Measurements from ENCODE around the gene ASIC2. TPM values are rescaled to one million over a fixed set of nuclear protein-coding genes. Genes with fewer than 3 reads are reported as not detected.
"Not testable (repeated sequence)": the region's sequence is repeated elsewhere in the genome, so short reads cannot be mapped to it uniquely, and the experiment has no call there.

ASIC2 gene
- total and polyA plus RNA-seq, 2 donors (not counting 3 experiments of a cell fraction or from before 2014, with no cell fraction given): not detected

DNA sequence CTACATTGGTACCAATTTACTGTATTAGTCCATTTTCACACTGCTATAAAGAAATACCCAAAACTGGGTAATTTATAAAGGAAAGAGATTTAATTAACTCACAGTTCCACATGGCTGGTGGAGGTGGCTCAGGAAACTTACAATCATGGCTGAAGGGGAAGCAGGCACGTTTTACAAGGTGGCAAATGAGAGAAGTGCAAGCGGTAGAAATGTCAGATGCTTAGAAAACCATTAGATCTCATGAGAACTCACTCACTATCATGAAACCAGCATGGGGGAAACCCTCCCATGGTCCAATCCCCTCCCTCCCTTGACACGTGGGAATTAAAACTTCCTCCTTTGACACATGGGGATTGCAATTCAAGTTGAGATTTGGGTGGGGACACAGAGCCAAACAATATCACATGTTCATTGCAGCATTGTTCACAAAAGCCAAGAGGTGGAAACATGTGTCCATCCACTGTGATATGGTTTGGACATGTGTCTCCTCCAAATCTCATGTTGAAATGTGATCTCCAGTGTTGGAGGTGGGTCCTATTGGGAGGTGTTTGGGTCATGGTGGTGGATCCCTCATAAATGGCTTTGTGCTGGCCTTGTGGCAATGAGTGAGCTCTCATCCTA is 304.5 kb downstream of the ASIC2 start:
- Histone ChIP-seq H3K27me3 (ENCODE audit: control insufficient read depth in 2 of 2, insufficient read depth in 2 of 2, low read length in 2 of 2) (no peaks in the 10 kb centered on the region), H3K9me1 (replicated peaks; ENCODE audit: control insufficient read depth, extremely low read depth, insufficient read depth, low read length) (no peaks in the 10 kb centered on the region), H4K20me1 (replicated peaks; ENCODE audit: control insufficient read depth, extremely low read depth, insufficient read depth, low read length) (no peaks in the 10 kb centered on the region), H3K4me1 (ENCODE audit: control insufficient read depth, extremely low read depth, insufficient read depth, low read length) (no peaks in the 10 kb centered on the region), H3K27ac (ENCODE audit: insufficient read depth, low read depth, low read length) (no peak overlapping the region), H3K9ac (replicated peaks; ENCODE audit: extremely low read depth, insufficient read depth, low read length) (no peak overlapping the region), H3K79me2 (ENCODE audit: control insufficient read depth, insufficient read depth, low read length) (no peaks in the 10 kb centered on the region), H3K36me3 (ENCODE audit: control insufficient read depth in 2 of 2, extremely low read depth in 1 of 2, insufficient read depth in 2 of 2, low read length in 2 of 2) (no peaks in the 10 kb centered on the region), H3K4me2 (ENCODE audit: insufficient read depth, low read length) (no peak overlapping the region), H2AFZ (ENCODE audit: low read depth, low read length) (no peak overlapping the region), H3K9me3 (replicated peaks; ENCODE audit: control insufficient read depth, insufficient read depth, low read length) (no peaks in the 10 kb centered on the region), H3K4me3 (replicated peaks in 1 of 3; ENCODE audit: insufficient read depth in 1 of 3, low read depth in 1 of 3, low read length in 3 of 3) (no peak overlapping the region)
- ChIA-PET CTCF (interaction anchor here (2.4 kb wide), 1 partner anchor 10 kb away, joined by 10 read pairs; no protein-coding TSS in a partner anchor), POLR2A (no interaction called here)
- FAIRE-seq (no peak), DNase-seq (ENCODE audit: low read depth, low spot score) (no peak)
- TF ChIP-seq MYC (IDR thresholded peaks at IDR 0.05; ENCODE audit: low read depth, low read length) (no peak), EZH2 (IDR thresholded peaks at IDR 0.05; ENCODE audit: borderline replicate concordance, low read depth, low read length, severe bottlenecking) (no peak), POLR2A (IDR thresholded peaks at IDR 0.05; ENCODE audit: low read depth, low read length) (no peak), JUN (IDR thresholded peaks at IDR 0.05; ENCODE audit: borderline replicate concordance, insufficient read depth, insufficient read length, low read depth) (no peak), FOS (IDR thresholded peaks at IDR 0.05; ENCODE audit: borderline replicate concordance, insufficient read depth, low read length) (no peak), GATA2 (IDR thresholded peaks at IDR 0.05; ENCODE audit: insufficient read depth, insufficient read length, low read depth, low read length) (no peak), POLR2AphosphoS5 (IDR thresholded peaks at IDR 0.05; ENCODE audit: insufficient read depth, low read depth, low read length) (no peak)
- TF ChIP-seq, protein P1, sequence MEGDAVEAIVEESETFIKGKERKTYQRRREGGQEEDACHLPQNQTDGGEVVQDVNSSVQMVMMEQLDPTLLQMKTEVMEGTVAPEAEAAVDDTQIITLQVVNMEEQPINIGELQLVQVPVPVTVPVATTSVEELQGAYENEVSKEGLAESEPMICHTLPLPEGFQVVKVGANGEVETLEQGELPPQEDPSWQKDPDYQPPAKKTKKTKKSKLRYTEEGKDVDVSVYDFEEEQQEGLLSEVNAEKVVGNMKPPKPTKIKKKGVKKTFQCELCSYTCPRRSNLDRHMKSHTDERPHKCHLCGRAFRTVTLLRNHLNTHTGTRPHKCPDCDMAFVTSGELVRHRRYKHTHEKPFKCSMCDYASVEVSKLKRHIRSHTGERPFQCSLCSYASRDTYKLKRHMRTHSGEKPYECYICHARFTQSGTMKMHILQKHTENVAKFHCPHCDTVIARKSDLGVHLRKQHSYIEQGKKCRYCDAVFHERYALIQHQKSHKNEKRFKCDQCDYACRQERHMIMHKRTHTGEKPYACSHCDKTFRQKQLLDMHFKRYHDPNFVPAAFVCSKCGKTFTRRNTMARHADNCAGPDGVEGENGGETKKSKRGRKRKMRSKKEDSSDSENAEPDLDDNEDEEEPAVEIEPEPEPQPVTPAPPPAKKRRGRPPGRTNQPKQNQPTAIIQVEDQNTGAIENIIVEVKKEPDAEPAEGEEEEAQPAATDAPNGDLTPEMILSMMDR (IDR thresholded peaks at IDR 0.05; ENCODE audit: extremely low read depth in 1 of 2, insufficient read depth in 1 of 2, low read depth in 1 of 2, low read length in 2 of 2): no peak
- TF ChIP-seq, protein P2, sequence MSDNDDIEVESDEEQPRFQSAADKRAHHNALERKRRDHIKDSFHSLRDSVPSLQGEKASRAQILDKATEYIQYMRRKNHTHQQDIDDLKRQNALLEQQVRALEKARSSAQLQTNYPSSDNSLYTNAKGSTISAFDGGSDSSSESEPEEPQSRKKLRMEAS (IDR thresholded peaks at IDR 0.05; ENCODE audit: insufficient read depth, insufficient read length): no peak
- no TSS peak for BruUV-seq (replicated peaks)
- dilution Hi-C loops (cut with MboI; ENCODE audit: extremely low pct_ligation_motif_present, low sequenced_read_pairs) (no loop called here), intact Hi-C loops (cut with micrococcal nuclease) (no loop called here)

DNA sequence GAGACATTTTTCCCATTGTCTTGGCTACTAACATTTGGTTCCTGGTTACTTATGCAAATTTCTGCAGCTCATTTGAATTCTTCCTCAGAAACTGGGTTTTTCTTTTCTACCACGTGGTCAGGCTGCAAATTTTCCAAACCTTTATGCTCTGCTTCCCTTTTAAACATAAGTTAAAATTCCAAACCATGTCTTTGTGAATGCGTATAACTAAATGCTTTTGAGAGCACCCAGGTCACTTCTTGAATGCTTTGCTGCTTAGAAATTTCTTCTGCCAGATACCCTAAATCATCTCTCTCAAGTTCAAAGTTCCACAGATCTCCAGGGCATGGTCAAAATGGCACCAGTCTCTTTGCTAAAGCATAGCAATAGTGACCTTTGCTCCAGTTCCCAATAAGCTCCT is 305.2 kb downstream of the ASIC2 start:
- POLR2A ChIA-PET: interaction anchor here (0.7 kb wide), 1 partner anchor 40 kb away, joined by 3 read pairs; no protein-coding TSS in a partner anchor
- CTCF ChIA-PET; intact Hi-C loops (cut with micrococcal nuclease): not testable (repeated sequence)

DNA sequence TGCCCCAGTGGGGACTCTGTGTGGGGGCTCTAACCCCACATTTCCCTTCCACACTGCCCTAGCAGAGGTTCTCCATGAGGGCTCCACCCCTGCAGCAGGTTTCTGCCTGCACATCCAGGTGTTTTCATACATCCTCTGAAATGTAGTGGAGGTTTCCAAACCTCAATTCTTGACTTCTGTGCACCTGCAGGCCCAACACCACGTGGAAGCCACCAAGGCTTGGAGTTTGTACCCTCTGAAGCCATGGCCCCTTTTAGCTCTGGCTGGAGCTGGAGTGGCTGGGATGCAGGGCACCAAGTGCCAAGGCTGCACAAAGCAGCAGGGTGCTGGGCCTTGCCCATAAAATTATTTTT is 305.7 kb downstream of the ASIC2 start:
- not testable (repeated sequence) for H4K20me1 ChIP-seq (replicated peaks; ENCODE audit: control insufficient read depth, extremely low read depth, insufficient read depth, low read length); H3K4me1 ChIP-seq (ENCODE audit: control insufficient read depth, extremely low read depth, insufficient read depth, low read length)

More for the DNA sequence above, 305.2 kb downstream of the ASIC2 start:
- H3K79me2 ChIP-seq (ENCODE audit: control insufficient read depth, insufficient read depth, low read length); BruUV-seq (replicated peaks); H3K9me3 ChIP-seq (replicated peaks; ENCODE audit: control insufficient read depth, insufficient read depth, low read length); H3K9me1 ChIP-seq (replicated peaks; ENCODE audit: control insufficient read depth, extremely low read depth, insufficient read depth, low read length); H3K36me3 ChIP-seq (ENCODE audit: control insufficient read depth in 2 of 2, extremely low read depth in 1 of 2, insufficient read depth in 2 of 2, low read length in 2 of 2); H2AFZ ChIP-seq (ENCODE audit: low read depth, low read length); H4K20me1 ChIP-seq (replicated peaks; ENCODE audit: control insufficient read depth, extremely low read depth, insufficient read depth, low read length); DNase-seq (ENCODE audit: low read depth, low spot score); dilution Hi-C loops (cut with MboI; ENCODE audit: extremely low pct_ligation_motif_present, low sequenced_read_pairs); H3K4me3 ChIP-seq (replicated peaks in 1 of 3; ENCODE audit: insufficient read depth in 1 of 3, low read depth in 1 of 3, low read length in 3 of 3); H3K27ac ChIP-seq (ENCODE audit: insufficient read depth, low read depth, low read length); H3K4me1 ChIP-seq (ENCODE audit: control insufficient read depth, extremely low read depth, insufficient read depth, low read length); H3K27me3 ChIP-seq (ENCODE audit: control insufficient read depth in 2 of 2, insufficient read depth in 2 of 2, low read length in 2 of 2); H3K9ac ChIP-seq (replicated peaks; ENCODE audit: extremely low read depth, insufficient read depth, low read length); H3K4me2 ChIP-seq (ENCODE audit: insufficient read depth, low read length); FAIRE-seq: not testable (repeated sequence)

More for the DNA sequence above, 305.7 kb downstream of the ASIC2 start:
- H3K27ac ChIP-seq (ENCODE audit: insufficient read depth, low read depth, low read length); H3K4me3 ChIP-seq (replicated peaks in 1 of 3; ENCODE audit: insufficient read depth in 1 of 3, low read depth in 1 of 3, low read length in 3 of 3); H3K9me3 ChIP-seq (replicated peaks; ENCODE audit: control insufficient read depth, insufficient read depth, low read length); FAIRE-seq; H3K9ac ChIP-seq (replicated peaks; ENCODE audit: extremely low read depth, insufficient read depth, low read length); H3K4me2 ChIP-seq (ENCODE audit: insufficient read depth, low read length); H3K36me3 ChIP-seq (ENCODE audit: control insufficient read depth in 2 of 2, extremely low read depth in 1 of 2, insufficient read depth in 2 of 2, low read length in 2 of 2); dilution Hi-C loops (cut with MboI; ENCODE audit: extremely low pct_ligation_motif_present, low sequenced_read_pairs); CTCF ChIA-PET; H3K27me3 ChIP-seq (ENCODE audit: control insufficient read depth in 2 of 2, insufficient read depth in 2 of 2, low read length in 2 of 2); intact Hi-C loops (cut with micrococcal nuclease); H3K79me2 ChIP-seq (ENCODE audit: control insufficient read depth, insufficient read depth, low read length); H2AFZ ChIP-seq (ENCODE audit: low read depth, low read length); BruUV-seq (replicated peaks); H3K9me1 ChIP-seq (replicated peaks; ENCODE audit: control insufficient read depth, extremely low read depth, insufficient read depth, low read length); DNase-seq (ENCODE audit: low read depth, low spot score): not testable (repeated sequence)
- POLR2A ChIA-PET: interaction anchor here (0.7 kb wide), 1 partner anchor 39 kb away, joined by 3 read pairs; no protein-coding TSS in a partner anchor

All from endothelial cell of umbilical vein (primary cell).